Activated T-cell treated with anti-CD3 and anti-CD28 coated beads, Interleukin-2, amount 50 U/mL, for 1 hour (primary cell): ENCODE results near the gene SCFD2.
"Not testable (repeated sequence)": the region's sequence is repeated elsewhere in the genome, so short reads cannot be mapped to it uniquely, and the experiment has no call there.

Experiments used
- DNase-seq: peaks from one replicate; pipeline ENCODE4 v3.0.0-alpha.2; 2020

The SCFD2 gene

GRCh38 chr4:53043055-53043454 lies 322.8 kb downstream of the SCFD2 start:
- DNase-seq = no peak

DNA sequence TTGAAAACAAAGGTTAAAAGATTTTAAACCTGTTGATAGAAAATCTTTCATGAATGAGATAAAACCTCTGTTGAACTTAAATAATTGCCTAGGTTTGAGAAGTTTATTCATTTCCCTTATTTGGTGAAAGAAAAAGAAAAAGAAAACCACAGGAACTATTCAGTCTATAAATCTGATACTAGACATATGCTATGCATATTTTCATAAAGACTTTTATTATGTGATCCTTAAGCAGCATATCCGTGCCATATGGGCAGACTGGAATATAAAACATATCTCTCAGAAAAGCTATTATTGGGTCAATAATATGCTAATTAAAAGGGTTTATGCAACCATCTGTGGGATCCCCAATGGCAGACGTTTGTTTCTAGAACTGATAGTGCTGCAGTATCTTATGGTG lies 325.0 kb downstream of the SCFD2 start:
- no peak for DNase-seq

- no peak for DNase-seq
Measured at GRCh38 chr4:53040459-53040815, 325.4 kb downstream of the SCFD2 start.

DNA sequence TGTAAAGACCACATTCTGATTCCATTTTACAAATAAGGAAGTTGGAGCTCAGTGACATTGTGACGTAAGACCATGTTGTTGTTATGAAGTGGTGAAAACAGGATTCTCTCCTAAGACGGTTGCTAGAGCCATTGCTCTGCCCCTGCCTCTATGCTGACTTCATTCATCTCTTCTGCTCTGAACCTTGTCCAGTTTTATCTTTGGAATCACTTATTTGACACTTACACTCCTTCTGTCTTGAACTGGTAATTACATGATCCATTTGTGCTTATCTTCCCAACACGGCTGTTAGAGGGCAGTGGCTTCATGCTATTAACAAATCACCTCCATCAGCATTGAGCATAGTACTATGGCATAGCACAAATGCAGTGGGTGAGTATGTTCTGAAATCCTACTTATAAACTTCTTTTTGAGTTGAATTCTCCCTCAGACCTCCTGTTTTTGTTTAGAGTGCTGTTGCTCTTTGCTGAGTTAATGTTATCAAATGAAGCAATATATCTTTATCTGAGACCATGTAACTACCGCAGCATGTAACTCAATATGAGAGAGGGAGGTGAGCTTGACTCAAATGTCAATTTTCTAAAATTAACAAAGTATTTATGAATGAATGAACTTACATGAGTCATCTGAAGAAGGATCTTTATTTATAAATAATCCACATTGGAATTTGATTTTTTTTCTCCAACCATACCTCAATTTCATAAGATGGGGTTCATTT lies 326.0 kb downstream of the SCFD2 start:
- DNase-seq = no peak

DNA sequence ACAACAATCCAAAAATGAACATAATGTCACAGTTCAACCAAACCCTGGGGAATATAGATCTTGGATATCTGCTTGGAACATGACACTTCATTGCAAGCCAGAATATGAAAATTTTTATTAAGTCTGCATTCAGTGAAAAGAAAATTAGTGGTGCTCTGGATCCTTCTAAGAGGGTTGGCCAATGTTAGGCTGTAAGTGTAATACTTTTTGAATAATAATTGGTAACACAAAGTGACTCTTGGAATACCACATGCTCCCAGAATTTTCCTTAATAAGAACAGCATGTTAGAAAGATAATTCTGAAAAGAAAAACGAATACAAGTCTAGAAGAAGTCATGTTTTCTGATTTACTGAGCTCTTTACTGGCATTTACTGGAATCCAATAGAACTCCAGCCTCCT lies 328.0 kb downstream of the SCFD2 start:
- DNase-seq = no peak

- DNase-seq = not testable (repeated sequence)
Measured at GRCh38 chr4:53032908-53033307, 333.0 kb downstream of the SCFD2 start.

DNA sequence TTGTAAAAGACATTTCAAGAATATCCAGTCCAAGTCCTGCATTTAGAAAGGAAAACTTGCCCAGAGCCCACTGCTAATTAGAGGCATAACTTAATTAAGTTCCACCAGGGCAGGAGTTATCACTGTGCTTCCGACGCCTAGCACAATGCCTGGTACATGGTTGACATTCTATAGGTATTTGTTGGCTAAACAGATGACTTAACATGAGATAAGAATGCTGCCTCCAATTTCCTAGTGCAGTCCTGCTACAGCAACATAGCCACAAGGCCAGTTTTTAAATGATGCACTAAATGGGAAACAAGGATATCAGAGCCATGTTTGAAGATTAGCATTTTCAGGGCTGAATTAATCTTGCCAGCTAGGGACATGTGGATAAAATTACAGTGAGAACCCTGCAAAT lies 339.6 kb downstream of the SCFD2 start:
- no peak for DNase-seq

- no peak for DNase-seq
Measured at GRCh38 chr4:53023677-53024299, 342.1 kb downstream of the SCFD2 start.

DNA sequence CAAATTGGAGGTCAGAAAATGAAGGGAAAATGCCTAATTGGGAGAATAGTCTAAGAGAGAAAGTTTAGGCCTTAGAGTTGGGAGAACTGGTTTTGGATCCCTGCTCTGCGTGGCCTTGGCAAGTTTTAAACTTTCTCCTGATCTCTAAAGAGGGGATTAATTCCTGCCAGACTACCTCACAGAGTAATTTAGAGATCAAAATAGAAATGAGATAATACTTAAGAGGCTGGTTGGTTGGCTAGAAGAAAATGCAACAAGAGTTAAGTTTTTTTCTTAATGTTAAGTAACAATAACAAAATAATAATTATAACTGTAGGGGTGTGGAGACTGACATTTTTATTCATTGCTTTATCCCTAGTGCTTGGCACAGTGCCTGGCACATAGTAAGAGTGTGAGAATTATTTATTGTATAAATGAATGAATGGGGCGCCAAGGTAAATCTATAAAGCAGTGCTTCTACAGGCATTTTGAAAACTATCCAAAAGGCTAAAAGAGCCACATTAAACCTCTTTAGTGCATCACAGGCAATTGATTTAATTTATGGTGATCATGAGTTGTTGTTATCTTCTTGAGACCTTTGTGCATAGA lies 343.3 kb downstream of the SCFD2 start:
- DNase-seq = no peak

- no peak for DNase-seq
Measured at GRCh38 chr4:53021754-53022512, 343.9 kb downstream of the SCFD2 start.

GRCh38 chr4:53019485-53020382 lies 346.1 kb downstream of the SCFD2 start:
- DNase-seq = no peak

GRCh38 chr4:53018471-53018870 lies 347.4 kb downstream of the SCFD2 start:
- DNase-seq = no peak

GRCh38 chr4:53016099-53016820 lies 349.6 kb downstream of the SCFD2 start:
- DNase-seq = no peak

DNA sequence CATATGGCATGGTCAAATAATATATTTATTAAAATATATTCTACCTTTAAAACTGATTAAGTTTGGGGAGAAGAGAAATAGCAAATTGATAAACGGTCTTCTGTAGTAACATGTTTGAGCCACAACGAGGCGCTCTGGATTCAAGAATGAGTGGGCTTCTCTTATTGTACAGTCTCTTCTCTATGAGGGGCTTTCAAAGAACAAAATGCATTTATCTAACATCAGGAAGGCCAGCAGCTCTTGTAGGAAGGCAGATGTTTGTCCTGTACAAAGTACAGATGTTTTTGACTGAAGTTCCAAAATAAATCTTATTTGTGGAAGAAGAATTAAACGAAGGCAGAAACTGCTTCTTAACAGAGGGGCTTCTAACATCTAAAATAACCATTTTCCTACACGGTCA lies 350.2 kb downstream of the SCFD2 start:
- no peak for DNase-seq

DNA sequence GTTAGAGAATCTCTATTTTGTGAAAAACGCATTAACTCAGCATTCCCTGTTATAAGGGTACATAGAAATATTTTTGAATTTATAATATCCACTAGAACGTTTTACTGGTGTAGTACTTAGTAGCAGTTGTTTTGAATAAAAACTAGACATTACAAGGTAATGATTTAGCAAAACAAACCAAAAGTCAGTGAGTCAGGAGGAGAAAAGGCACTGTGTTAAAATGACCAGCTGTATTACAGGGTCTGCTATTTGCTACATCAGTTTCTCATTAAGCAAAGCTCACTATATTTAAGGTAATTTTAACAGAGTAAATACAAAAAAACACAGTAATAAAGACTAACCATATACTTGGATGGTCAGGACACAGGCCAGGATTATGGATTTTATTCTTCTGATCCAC lies 351.0 kb downstream of the SCFD2 start:
- DNase-seq = no peak

- DNase-seq = no peak
Measured at GRCh38 chr4:53013873-53014775, 351.7 kb downstream of the SCFD2 start.

DNA sequence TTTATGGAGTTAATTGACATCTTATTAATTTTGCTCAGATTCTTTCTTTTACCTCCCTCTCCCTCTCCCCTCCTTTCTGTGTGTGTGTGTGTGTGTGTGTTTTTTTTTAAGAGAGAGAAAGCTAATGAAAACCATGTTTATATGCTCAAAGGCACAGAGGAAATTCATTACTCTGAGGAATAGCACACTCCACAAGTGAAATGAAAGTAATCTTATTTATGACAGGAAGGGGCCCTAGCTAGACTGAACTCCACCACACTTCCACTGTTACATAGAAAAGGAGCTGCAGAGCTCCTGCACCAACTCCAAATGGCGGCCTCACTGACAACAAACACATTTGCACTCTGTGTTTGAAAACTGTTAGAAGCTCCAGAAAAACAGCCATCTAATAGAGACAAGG lies 353.1 kb downstream of the SCFD2 start:
- no peak for DNase-seq

DNA sequence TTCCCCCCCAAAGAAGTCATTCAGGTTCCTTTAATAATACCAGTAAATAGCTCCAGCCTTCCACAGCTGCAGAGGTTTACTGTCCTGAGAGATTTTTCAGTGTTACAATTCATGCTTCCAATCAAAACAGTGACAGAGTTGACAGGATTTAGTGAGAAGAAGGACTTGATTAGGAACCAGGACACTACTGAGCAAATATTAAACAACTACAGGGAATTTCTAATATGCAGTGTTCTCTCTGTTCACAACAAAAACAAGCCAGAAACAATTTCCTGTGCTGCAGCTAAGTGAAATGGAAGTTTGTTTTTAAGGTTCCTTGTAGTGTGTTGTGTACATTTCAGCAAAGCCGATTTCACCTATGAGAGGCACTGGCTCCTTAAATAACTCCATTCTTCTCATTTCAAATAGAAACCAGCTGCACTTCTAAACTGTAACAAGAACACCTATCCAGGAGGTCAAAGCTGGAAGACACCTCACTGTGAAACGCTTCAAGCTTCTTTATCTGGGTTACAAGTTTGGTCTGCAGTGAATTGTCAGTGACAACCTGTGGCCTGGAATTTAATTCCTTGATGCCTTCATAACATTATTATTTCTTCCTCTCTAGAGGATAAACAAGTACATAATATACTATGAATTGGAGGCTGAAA lies 354.5 kb downstream of the SCFD2 start:
- DNase-seq = no peak

DNA sequence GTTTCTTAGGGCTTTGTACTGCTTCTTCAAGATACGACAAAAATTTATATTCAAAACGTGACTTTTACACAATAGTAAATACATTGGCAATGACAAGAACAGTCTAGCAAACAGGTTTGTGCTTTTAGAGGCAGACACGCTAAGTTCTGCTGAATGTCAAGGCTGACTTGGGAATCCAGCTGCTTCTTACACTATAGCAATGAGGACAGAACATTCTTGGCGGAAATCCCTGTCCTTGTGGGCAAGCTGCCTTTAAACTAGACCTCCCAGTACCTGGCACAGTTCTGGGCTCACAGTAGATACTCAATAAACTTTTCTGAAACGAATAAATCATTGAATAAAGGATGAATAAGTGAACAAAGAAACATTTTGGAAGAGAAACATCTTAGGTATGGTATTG lies 355.5 kb downstream of the SCFD2 start:
- no peak for DNase-seq

GRCh38 chr4:53009824-53010223 lies 356.0 kb downstream of the SCFD2 start:
- DNase-seq = no peak
